Measurements from ENCODE around the gene DUS2.

DNA sequence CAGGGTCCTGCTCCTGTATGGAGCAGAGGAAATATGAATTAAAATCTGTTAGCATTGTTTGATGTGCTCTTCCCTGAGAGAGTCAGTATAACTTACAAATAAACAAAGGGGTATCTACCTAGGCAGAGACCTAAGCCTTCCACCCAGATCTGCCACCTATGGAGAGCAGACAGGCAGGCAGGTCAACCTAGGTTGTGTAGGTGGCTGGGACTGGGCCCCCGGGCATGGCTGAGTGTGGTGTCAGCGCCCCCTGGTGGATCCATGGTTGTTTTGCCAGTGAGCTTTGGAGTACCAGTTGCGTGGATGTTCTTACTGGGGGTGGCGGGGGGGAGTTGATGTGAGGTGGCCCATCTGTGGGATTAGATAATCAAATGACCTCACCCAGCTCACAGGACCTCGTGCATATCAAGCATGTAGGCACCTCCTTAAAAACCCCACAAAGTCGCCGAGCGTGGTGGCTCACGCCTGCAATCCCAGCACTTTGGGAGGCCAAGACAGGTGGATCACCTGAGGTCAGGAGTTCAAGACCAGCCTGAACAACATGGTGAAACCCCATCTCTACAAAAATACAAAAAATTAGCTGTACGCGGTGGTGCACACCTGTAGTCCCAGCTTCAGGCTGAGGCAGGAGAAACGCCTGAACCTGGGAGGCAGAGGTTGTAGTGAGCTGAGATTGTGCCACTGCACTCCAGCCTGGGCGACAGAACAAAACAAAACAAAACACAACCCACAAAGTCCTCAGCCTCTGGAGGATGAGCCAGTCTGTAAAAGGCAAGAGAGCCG, 17.6 kb downstream of the DUS2 start:
- TF ChIP-seq, protein P1, sequence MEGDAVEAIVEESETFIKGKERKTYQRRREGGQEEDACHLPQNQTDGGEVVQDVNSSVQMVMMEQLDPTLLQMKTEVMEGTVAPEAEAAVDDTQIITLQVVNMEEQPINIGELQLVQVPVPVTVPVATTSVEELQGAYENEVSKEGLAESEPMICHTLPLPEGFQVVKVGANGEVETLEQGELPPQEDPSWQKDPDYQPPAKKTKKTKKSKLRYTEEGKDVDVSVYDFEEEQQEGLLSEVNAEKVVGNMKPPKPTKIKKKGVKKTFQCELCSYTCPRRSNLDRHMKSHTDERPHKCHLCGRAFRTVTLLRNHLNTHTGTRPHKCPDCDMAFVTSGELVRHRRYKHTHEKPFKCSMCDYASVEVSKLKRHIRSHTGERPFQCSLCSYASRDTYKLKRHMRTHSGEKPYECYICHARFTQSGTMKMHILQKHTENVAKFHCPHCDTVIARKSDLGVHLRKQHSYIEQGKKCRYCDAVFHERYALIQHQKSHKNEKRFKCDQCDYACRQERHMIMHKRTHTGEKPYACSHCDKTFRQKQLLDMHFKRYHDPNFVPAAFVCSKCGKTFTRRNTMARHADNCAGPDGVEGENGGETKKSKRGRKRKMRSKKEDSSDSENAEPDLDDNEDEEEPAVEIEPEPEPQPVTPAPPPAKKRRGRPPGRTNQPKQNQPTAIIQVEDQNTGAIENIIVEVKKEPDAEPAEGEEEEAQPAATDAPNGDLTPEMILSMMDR (conservative IDR thresholded peaks at IDR 0.05 in 1 of 2, IDR thresholded peaks at IDR 0.05 in 1 of 2; ENCODE audit: extremely low read depth in 1 of 2, insufficient read depth in 1 of 2, low read depth in 1 of 2, low read length in 2 of 2) = peak; percentile 80 to 91
- TF ChIP-seq EZH2 (IDR thresholded peaks at IDR 0.05; ENCODE audit: borderline replicate concordance, low read length) = no peak

Data from mammary epithelial cell (primary cell).